Measurements from ENCODE around the gene ECE1. TPM values are rescaled to one million over a fixed set of nuclear protein-coding genes. Genes with fewer than 3 reads are reported as not detected.
"Not testable (repeated sequence)": the region's sequence is repeated elsewhere in the genome, so short reads cannot be mapped to it uniquely, and the experiment has no call there.

ECE1 gene
- total RNA-seq, 1 donor from 2014 or later = 37.2 TPM

DNA sequence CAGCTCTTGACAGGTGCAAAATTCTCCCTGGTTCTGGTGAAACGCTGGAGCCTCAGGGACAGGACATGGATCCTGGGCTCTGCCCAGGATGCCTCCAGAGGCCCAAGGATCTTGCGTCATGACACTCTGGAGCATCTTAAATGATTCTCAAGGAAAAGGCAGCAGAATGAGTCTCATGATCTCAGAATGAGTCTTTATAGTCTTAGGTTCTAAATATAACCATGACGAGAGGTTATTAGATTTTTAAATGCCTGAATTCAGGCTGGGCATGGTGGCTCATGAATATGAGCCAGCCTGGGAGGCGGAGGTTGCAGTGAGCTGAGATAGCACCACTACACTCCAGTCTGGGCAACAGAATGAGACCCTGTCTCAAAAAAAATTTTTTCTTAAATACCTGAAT lies 55.5 kb downstream of the ECE1 start:
- H3K4me1 Mint-ChIP-seq (ENCODE audit: unreplicated experiment) = peaks cover 15% of the 10 kb centered on the region
- H3K27ac Mint-ChIP-seq = no peak overlapping the region
- H3K9me3 Mint-ChIP-seq = no peaks in the 10 kb centered on the region
- DNase-seq (ENCODE audit: extremely low spot score, unreplicated experiment) = no peak
- H3K27me3 Mint-ChIP-seq = no peaks in the 10 kb centered on the region
- peaks cover 16% of the 10 kb centered on the region for H3K36me3 Mint-ChIP-seq
- no peak overlapping the region for H3K4me3 Mint-ChIP-seq
- TF ChIP-seq, protein P1, sequence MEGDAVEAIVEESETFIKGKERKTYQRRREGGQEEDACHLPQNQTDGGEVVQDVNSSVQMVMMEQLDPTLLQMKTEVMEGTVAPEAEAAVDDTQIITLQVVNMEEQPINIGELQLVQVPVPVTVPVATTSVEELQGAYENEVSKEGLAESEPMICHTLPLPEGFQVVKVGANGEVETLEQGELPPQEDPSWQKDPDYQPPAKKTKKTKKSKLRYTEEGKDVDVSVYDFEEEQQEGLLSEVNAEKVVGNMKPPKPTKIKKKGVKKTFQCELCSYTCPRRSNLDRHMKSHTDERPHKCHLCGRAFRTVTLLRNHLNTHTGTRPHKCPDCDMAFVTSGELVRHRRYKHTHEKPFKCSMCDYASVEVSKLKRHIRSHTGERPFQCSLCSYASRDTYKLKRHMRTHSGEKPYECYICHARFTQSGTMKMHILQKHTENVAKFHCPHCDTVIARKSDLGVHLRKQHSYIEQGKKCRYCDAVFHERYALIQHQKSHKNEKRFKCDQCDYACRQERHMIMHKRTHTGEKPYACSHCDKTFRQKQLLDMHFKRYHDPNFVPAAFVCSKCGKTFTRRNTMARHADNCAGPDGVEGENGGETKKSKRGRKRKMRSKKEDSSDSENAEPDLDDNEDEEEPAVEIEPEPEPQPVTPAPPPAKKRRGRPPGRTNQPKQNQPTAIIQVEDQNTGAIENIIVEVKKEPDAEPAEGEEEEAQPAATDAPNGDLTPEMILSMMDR (conservative IDR thresholded peaks at IDR 0.05) = no peak

DNA sequence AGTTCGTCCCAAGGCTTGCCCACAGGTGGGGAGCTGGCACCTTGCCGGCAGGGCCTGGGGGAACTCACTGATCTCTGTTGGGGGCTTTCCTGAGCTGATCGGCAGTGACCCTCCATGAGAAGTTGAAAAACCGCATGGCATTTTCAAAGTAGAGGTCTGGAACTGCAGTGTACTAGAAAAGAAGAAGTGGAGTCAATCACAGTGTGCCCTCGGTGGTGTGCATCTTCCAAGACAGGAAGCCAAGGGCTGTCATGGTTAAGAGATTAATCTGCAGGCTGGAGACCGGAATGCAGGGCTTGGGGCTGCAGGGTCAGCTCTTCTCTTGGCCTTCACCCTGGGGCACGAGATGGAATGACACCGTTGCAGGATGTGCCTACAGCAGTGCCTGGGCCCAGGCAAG lies 56.8 kb downstream of the ECE1 start:
- no peaks in the 10 kb centered on the region for H3K9me3 Mint-ChIP-seq
- peaks cover 16% of the 10 kb centered on the region for H3K36me3 Mint-ChIP-seq
- no peak overlapping the region for H3K27ac Mint-ChIP-seq
- no peaks in the 10 kb centered on the region for H3K27me3 Mint-ChIP-seq
- peaks cover 15% of the 10 kb centered on the region for H3K4me1 Mint-ChIP-seq (ENCODE audit: unreplicated experiment)
- no peak for DNase-seq (ENCODE audit: extremely low spot score, unreplicated experiment)
- TF ChIP-seq, protein P1 (conservative IDR thresholded peaks at IDR 0.05) = no peak
- no peak overlapping the region for H3K4me3 Mint-ChIP-seq

DNA sequence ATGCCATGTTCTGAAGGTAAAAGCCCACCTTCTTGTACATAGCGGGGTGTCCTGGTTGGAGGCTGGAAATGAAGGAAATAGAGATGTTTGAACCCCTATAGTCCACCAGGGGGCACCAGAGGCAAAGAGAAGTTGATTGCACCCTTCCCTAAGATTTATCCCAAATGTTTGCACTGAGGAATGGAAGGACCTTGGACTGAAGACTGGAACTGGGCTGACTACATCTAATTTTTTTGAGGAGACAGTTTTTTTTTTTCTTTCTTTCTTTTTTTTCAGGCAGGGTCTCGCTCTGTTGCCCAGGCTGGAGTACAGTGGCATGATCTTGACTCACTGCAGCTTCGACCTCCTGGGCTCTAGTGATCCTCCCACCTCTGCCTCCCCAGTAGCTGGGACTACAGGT lies 58.2 kb downstream of the ECE1 start:
- Mint-ChIP-seq H3K27ac (no peak overlapping the region), H3K4me3 (no peak overlapping the region), H3K36me3 (peaks cover 14% of the 10 kb centered on the region), H3K4me1 (ENCODE audit: unreplicated experiment) (peaks cover 11% of the 10 kb centered on the region), H3K27me3 (no peaks in the 10 kb centered on the region), H3K9me3 (no peaks in the 10 kb centered on the region)
- no peak for DNase-seq (ENCODE audit: extremely low spot score, unreplicated experiment)
- TF ChIP-seq, protein P1 (conservative IDR thresholded peaks at IDR 0.05) = peak; percentile 94

DNA sequence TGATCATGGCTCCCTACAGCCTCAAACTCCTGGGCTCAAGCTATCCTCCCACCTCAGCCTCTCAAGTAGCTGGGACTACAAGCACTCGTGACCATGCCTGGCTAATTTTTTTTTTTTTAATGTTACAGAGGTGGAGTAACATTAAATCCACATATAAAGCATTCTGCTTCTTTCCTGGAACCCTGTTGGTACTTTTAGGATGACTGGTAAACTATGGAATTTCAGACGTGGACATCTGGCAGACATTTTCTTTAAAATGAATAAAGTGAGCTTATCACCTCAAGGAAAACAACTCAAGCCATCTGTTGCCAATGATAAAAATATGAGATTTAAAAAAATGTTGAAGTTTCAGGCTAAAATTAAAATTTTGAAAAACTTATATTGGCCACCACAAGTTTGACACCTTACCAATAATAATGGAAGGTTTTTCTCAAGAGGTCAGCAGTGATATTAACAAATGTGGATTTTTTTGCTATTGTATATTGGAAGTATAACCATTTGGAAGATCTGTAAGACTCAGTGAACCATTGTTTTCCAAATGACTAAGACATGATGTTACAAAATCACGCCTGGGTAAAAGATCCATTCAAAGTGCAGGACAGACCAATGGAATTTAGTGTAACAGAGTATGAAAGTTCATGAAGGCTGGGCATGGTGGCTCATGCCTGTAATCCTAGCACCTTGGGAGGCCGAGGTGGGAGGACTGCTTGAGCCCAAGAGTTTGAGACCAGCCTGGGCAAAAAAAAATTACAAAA lies 60.8 kb downstream of the ECE1 start:
- Mint-ChIP-seq H3K9me3 (no peaks in the 10 kb centered on the region), H3K4me1 (ENCODE audit: unreplicated experiment) (peaks cover 10% of the 10 kb centered on the region), H3K4me3 (no peak overlapping the region), H3K27me3 (no peaks in the 10 kb centered on the region), H3K36me3 (peaks cover 9% of the 10 kb centered on the region), H3K27ac (no peak overlapping the region)
- no peak for DNase-seq (ENCODE audit: extremely low spot score, unreplicated experiment)
- TF ChIP-seq, protein P1 (conservative IDR thresholded peaks at IDR 0.05) = no peak

DNA sequence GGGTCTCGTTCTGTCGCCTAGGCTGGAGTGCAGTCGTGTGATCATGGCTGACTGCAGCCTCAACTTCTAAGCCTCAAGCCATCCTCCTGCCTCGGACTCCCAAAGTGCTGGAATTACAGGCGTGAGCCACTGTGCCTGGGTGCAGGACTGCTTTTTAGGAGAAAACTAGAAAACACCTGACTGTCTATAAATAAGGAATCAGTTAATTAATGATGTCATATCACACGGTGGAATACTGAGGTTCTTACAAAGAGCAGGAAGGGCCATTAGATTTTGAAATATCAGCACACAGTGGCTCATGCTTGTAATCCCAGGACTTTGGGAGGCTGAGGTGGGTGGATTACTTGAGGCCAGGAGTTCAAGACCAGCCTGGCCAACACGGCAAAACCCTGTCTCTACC lies 62.0 kb downstream of the ECE1 start:
- H3K9me3 Mint-ChIP-seq; H3K36me3 Mint-ChIP-seq; H3K4me1 Mint-ChIP-seq (ENCODE audit: unreplicated experiment); H3K27me3 Mint-ChIP-seq; DNase-seq (ENCODE audit: extremely low spot score, unreplicated experiment); H3K4me3 Mint-ChIP-seq; H3K27ac Mint-ChIP-seq: not testable (repeated sequence)

DNA sequence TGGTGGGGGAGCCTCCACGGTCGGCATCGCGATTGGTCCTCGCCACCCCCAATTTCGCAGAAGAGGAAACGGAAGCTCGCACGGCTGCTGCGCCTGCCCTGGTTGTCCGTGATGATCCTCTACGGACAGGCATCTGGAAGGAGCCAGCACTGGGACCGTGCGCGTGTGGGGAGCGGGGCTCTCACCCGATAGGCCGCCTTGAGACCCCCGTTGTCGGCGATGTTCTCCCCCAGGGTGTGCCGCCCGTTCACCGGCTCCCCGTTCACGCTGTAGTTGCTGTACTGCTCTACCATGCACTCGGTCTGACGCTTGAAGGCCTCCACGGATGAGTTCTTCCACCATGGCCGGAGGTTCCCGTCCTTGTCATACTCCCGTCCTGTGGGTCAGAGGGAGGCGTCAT lies 65.2 kb downstream of the ECE1 start:
- Mint-ChIP-seq H3K4me3 (no peak overlapping the region), H3K9me3 (no peaks in the 10 kb centered on the region), H3K36me3 (peaks cover 6% of the 10 kb centered on the region), H3K27ac (no peak overlapping the region), H3K4me1 (ENCODE audit: unreplicated experiment) (no peaks in the 10 kb centered on the region), H3K27me3 (no peaks in the 10 kb centered on the region)
- DNase-seq (ENCODE audit: extremely low spot score, unreplicated experiment) = no peak
- TF ChIP-seq, protein P1 (conservative IDR thresholded peaks at IDR 0.05) = no peak

Data from type B pancreatic cell (in vitro differentiated cells).